Vagina (tissue), 2 donors: ENCODE data around the gene RAN.

Source experiments
- CTCF ChIP-seq, 3 experiments: fragments of 450-650 bp in 2 of 3; fragments of 200-600 bp in 1 of 3; sonication (generic) in 1 of 3; IDR thresholded peaks; one replicate each; pipeline ENCODE4 v1.5.1; 2017 to 2019; ENCODE audit warnings: antibody characterized with exemption in 3 of 3, mild to moderate bottlenecking in 2 of 3, moderate library complexity in 2 of 3
- POLR2A ChIP-seq, 2 donors: fragments of 450-650 bp; IDR thresholded peaks; one replicate each; pipeline ENCODE4 v1.6.1; 2017; ENCODE audit warnings: antibody characterized with exemption in 2 of 2, mild to moderate bottlenecking in 2 of 2, moderate library complexity in 2 of 2

- TF ChIP-seq CTCF (IDR thresholded peaks at IDR 0.05) (peak in 2 of 3 experiments; percentile 20 to 24), POLR2A (IDR thresholded peaks at IDR 0.05) (no peak)
Measured at GRCh38 chr12:130826151-130826801, 45.6 kb upstream of the RAN start.
